HepG2 (cell line): Measurements from ENCODE around the gene CRYAA.
"Not testable (repeated sequence)": the region's sequence is repeated elsewhere in the genome, so short reads cannot be mapped to it uniquely, and the experiment has no call there.

ENCODE experiments used
- ASH2L ChIP-seq: fragments of 300-600, 200-600 bp; sonication (generic); IDR thresholded peaks from 2 replicates; pipeline ENCODE4 v1.7.0; 2017; ENCODE audit warnings: low read depth, mild to moderate bottlenecking, moderate library complexity, mixed read lengths, low read length; ENCODE audit not compliant: insufficient read length
- CEBPB ChIP-seq: IDR thresholded peaks from 2 replicates; pipeline ENCODE4 v1.6.1; 2011; ENCODE audit warnings: low read depth, low read length, improper control_type of control experiment, borderline replicate concordance
- EP300 ChIP-seq, 3 experiments: sonication (generic) in 1 of 3; formaldehyde crosslinking in 1 of 3; IDR thresholded peaks; 2 replicates each; pipeline versions ENCODE4 v1.5.1 to v1.6.1; 2011 to 2020; ENCODE audit warnings: low read depth in 2 of 3, low read length in 2 of 3, borderline replicate concordance in 1 of 3, improper control_type of control experiment in 1 of 3, mild to moderate bottlenecking in 1 of 3, missing genetic modification reagents in 1 of 3, moderate library complexity in 1 of 3
- FOSL1 ChIP-seq: sonication (generic); formaldehyde crosslinking; IDR thresholded peaks from 2 replicates; pipeline ENCODE4 v1.9.0; 2021; ENCODE audit warnings: missing genetic modification reagents, borderline replicate concordance
- MTA3 ChIP-seq: sonication (generic); formaldehyde crosslinking; IDR thresholded peaks from 2 replicates; pipeline ENCODE4 v1.4.0; 2020; ENCODE audit warnings: missing genetic modification reagents
- NPAS2 ChIP-seq: sonication (generic); formaldehyde crosslinking; IDR thresholded peaks from 2 replicates; pipeline ENCODE4 v1.8.0; 2022; ENCODE audit warnings: mild to moderate bottlenecking, missing genetic modification reagents, borderline replicate concordance
- ZNF563 ChIP-seq: sonication (generic); formaldehyde crosslinking; IDR thresholded peaks from 2 replicates; pipeline ENCODE4 v1.8.0; 2022; ENCODE audit warnings: mild to moderate bottlenecking, moderate library complexity, missing genetic modification reagents
- TF ChIP-seq, protein P1 (sequence below): sonication (generic); formaldehyde crosslinking; IDR thresholded peaks from 2 replicates; pipeline ENCODE4 v1.5.0; 2020; ENCODE audit warnings: mild to moderate bottlenecking, missing genetic modification reagents, moderate library complexity
- TF ChIP-seq, protein P2 (sequence below): sonication (generic); formaldehyde crosslinking; IDR thresholded peaks from 2 replicates; pipeline ENCODE4 v1.5.1; 2020; ENCODE audit warnings: mild to moderate bottlenecking, missing genetic modification reagents, moderate library complexity
- TF ChIP-seq, protein P3 (sequence below): IDR thresholded peaks from 2 replicates; pipeline ENCODE4 v1.6.1; 2012; ENCODE audit warnings: inconsistent platforms
- TF ChIP-seq, protein P4 (sequence below): sonication (generic); formaldehyde crosslinking; conservative IDR thresholded peaks from 2 replicates; pipeline ENCODE4 v1.4.0; 2020; ENCODE audit warnings: mild to moderate bottlenecking, missing genetic modification reagents, moderate library complexity

DNA sequence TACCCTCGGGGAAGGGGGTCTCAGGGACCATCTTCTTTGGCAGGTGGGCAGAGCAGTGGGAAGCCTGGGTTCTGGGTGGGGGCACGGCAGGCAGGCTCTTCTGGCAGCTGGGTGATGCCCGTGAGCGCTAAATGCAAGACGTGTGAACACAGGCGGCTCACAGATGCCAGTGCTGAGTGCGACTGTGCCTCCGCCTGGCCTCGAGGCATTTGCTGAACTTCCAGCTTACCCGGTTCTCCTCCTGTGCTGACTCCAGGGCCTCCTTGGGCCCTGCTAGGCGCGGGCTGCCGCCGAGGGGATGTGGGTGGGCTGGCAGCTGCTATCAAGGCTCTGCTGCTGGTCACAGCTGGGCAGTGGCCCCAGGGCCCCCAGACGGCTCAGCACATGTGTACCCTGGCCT, 12.2 kb downstream of the CRYAA start:
- TF ChIP-seq, protein P1, sequence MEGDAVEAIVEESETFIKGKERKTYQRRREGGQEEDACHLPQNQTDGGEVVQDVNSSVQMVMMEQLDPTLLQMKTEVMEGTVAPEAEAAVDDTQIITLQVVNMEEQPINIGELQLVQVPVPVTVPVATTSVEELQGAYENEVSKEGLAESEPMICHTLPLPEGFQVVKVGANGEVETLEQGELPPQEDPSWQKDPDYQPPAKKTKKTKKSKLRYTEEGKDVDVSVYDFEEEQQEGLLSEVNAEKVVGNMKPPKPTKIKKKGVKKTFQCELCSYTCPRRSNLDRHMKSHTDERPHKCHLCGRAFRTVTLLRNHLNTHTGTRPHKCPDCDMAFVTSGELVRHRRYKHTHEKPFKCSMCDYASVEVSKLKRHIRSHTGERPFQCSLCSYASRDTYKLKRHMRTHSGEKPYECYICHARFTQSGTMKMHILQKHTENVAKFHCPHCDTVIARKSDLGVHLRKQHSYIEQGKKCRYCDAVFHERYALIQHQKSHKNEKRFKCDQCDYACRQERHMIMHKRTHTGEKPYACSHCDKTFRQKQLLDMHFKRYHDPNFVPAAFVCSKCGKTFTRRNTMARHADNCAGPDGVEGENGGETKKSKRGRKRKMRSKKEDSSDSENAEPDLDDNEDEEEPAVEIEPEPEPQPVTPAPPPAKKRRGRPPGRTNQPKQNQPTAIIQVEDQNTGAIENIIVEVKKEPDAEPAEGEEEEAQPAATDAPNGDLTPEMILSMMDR = not testable (repeated sequence)
- TF ChIP-seq, protein P2, sequence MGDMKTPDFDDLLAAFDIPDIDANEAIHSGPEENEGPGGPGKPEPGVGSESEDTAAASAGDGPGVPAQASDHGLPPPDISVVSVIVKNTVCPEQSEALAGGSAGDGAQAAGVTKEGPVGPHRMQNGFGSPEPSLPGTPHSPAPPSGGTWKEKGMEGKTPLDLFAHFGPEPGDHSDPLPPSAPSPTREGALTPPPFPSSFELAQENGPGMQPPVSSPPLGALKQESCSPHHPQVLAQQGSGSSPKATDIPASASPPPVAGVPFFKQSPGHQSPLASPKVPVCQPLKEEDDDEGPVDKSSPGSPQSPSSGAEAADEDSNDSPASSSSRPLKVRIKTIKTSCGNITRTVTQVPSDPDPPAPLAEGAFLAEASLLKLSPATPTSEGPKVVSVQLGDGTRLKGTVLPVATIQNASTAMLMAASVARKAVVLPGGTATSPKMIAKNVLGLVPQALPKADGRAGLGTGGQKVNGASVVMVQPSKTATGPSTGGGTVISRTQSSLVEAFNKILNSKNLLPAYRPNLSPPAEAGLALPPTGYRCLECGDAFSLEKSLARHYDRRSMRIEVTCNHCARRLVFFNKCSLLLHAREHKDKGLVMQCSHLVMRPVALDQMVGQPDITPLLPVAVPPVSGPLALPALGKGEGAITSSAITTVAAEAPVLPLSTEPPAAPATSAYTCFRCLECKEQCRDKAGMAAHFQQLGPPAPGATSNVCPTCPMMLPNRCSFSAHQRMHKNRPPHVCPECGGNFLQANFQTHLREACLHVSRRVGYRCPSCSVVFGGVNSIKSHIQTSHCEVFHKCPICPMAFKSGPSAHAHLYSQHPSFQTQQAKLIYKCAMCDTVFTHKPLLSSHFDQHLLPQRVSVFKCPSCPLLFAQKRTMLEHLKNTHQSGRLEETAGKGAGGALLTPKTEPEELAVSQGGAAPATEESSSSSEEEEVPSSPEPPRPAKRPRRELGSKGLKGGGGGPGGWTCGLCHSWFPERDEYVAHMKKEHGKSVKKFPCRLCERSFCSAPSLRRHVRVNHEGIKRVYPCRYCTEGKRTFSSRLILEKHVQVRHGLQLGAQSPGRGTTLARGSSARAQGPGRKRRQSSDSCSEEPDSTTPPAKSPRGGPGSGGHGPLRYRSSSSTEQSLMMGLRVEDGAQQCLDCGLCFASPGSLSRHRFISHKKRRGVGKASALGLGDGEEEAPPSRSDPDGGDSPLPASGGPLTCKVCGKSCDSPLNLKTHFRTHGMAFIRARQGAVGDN (CRISPR knock-in tag) = not testable (repeated sequence)
- not testable (repeated sequence) for TF ChIP-seq FOSL1 (CRISPR knock-in tag); EP300 (IDR thresholded peaks at IDR 0.05; ENCODE audit: low read depth in 2 of 2, low read length in 2 of 2); EP300 (CRISPR knock-in tag; IDR thresholded peaks at IDR 0.05; ENCODE audit: borderline replicate concordance); NPAS2; ASH2L; MTA3; ZNF563 (CRISPR knock-in tag); CEBPB
- TF ChIP-seq, protein P3, sequence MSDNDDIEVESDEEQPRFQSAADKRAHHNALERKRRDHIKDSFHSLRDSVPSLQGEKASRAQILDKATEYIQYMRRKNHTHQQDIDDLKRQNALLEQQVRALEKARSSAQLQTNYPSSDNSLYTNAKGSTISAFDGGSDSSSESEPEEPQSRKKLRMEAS = not testable (repeated sequence)
- TF ChIP-seq, protein P4, sequence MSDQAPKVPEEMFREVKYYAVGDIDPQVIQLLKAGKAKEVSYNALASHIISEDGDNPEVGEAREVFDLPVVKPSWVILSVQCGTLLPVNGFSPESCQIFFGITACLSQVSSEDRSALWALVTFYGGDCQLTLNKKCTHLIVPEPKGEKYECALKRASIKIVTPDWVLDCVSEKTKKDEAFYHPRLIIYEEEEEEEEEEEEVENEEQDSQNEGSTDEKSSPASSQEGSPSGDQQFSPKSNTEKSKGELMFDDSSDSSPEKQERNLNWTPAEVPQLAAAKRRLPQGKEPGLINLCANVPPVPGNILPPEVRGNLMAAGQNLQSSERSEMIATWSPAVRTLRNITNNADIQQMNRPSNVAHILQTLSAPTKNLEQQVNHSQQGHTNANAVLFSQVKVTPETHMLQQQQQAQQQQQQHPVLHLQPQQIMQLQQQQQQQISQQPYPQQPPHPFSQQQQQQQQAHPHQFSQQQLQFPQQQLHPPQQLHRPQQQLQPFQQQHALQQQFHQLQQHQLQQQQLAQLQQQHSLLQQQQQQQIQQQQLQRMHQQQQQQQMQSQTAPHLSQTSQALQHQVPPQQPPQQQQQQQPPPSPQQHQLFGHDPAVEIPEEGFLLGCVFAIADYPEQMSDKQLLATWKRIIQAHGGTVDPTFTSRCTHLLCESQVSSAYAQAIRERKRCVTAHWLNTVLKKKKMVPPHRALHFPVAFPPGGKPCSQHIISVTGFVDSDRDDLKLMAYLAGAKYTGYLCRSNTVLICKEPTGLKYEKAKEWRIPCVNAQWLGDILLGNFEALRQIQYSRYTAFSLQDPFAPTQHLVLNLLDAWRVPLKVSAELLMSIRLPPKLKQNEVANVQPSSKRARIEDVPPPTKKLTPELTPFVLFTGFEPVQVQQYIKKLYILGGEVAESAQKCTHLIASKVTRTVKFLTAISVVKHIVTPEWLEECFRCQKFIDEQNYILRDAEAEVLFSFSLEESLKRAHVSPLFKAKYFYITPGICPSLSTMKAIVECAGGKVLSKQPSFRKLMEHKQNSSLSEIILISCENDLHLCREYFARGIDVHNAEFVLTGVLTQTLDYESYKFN (CRISPR knock-in tag) = not testable (repeated sequence)
